Measurements from ENCODE around the gene UQCC5.
A peak's percentile ranks its signal among the peaks of the same experiment; 100 is the strongest.

Gene UQCC5

GRCh38 chr3:52504977-52505376, 31.4 kb upstream of the UQCC5 start:
- no peak for DNase-seq

GRCh38 chr3:52506266-52506966, 30.0 kb upstream of the UQCC5 start:
- DNase-seq = no peak

GRCh38 chr3:52507359-52507758, 29.0 kb upstream of the UQCC5 start:
- DNase-seq = peak; percentile 78

- DNase-seq = no peak
Measured at GRCh38 chr3:52509753-52510328, 26.6 kb upstream of the UQCC5 start.

GRCh38 chr3:52511509-52511908, 24.9 kb upstream of the UQCC5 start:
- no peak for DNase-seq

- no peak for DNase-seq
Measured at GRCh38 chr3:52512105-52512504, 24.3 kb upstream of the UQCC5 start.

- no peak for DNase-seq
Measured at GRCh38 chr3:52512727-52513126, 23.7 kb upstream of the UQCC5 start.

- DNase-seq = no peak
Measured at GRCh38 chr3:52513281-52513680, 23.1 kb upstream of the UQCC5 start.

- DNase-seq = no peak
Measured at GRCh38 chr3:52514576-52514975, 21.8 kb upstream of the UQCC5 start.

- DNase-seq = no peak
Measured at GRCh38 chr3:52515192-52515591, 21.2 kb upstream of the UQCC5 start.

- DNase-seq = no peak
Measured at GRCh38 chr3:52516509-52517195, 19.8 kb upstream of the UQCC5 start.

- no peak for DNase-seq
Measured at GRCh38 chr3:52517796-52518722, 18.3 kb upstream of the UQCC5 start.

- no peak for DNase-seq
Measured at GRCh38 chr3:52518723-52519444, 17.5 kb upstream of the UQCC5 start.

GRCh38 chr3:52519445-52520140, 16.8 kb upstream of the UQCC5 start:
- no peak for DNase-seq

- DNase-seq = no peak
Measured at GRCh38 chr3:52520141-52520667, 16.2 kb upstream of the UQCC5 start.

- no peak for DNase-seq
Measured at GRCh38 chr3:52520716-52521487, 15.5 kb upstream of the UQCC5 start.

- DNase-seq = no peak
Measured at GRCh38 chr3:52521488-52521824, 14.9 kb upstream of the UQCC5 start.

- no peak for DNase-seq
Measured at GRCh38 chr3:52521881-52522650, 14.3 kb upstream of the UQCC5 start.

- no peak for DNase-seq
Measured at GRCh38 chr3:52522651-52523251, 13.7 kb upstream of the UQCC5 start.
